ENCODE data around the gene ZNF862.

The ZNF862 gene

DNA sequence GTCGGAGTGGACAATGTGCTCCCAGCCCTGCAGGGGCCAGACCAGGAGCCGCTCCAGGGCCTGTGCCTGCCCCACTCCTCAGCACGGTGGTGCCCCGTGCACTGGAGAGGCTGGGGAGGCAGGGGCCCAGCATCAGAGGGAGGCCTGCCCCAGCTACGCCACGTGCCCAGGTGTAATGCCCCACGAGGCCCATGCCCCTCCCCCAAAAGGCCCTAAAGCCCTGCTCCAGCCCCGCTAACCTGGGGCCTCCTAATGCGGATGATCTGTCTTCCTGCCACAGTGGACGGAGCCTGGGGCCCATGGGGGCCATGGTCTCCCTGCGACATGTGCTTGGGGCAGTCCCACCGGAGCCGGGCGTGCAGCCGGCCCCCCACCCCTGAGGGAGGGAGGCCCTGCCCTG, 23.7 kb upstream of the ZNF862 start:
- in situ Hi-C loops (cut with MboI; ENCODE audit: low pct_unique_long_range_greater_than_20kb, low sequenced_read_pairs, unreplicated experiment), result no loop called here
- TF ChIP-seq CTCF (IDR thresholded peaks at IDR 0.05; ENCODE audit: extremely low read depth, insufficient read depth, missing control alignments), result no peak
- no peak for DNase-seq (ENCODE audit: low spot score)

GRCh38 chr7:149815121-149815520, 23.1 kb upstream of the ZNF862 start:
- in situ Hi-C loops (cut with MboI; ENCODE audit: low pct_unique_long_range_greater_than_20kb, low sequenced_read_pairs, unreplicated experiment), result no loop called here
- TF ChIP-seq CTCF (IDR thresholded peaks at IDR 0.05; ENCODE audit: extremely low read depth, insufficient read depth, missing control alignments), result no peak
- no peak for DNase-seq (ENCODE audit: low spot score)

DNA sequence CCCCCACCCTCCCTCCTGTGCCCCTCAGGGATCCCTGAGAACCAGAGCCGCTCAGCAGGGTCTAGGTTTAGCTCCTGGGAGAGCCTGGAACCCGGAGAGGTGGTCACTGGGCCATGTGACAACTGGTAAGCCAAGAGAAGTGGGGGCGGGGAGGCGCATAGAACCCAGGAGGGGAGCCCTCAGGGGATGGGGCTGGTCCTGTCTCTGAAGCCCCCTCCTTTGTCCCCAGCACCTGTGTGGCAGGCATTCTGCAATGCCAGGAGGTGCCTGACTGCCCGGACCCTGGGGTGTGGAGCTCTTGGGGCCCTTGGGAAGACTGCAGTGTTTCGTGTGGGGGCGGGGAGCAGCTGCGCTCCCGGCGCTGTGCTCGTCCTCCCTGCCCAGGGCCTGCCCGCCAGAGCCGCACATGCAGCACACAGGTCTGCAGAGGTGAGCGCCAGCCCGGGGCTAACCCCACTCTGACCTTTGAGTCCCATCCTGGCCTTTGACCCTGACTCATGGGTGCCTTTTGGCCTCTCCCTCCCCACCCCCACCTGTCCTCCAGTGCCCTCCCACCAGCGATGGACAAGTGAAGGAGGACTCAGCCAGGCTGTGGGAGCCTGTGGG, 22.4 kb upstream of the ZNF862 start:
- TF ChIP-seq CTCF (IDR thresholded peaks at IDR 0.05; ENCODE audit: extremely low read depth, insufficient read depth, missing control alignments), result no peak
- no peak for DNase-seq (ENCODE audit: low spot score)
- in situ Hi-C loops (cut with MboI; ENCODE audit: low pct_unique_long_range_greater_than_20kb, low sequenced_read_pairs, unreplicated experiment), result no loop called here

DNA sequence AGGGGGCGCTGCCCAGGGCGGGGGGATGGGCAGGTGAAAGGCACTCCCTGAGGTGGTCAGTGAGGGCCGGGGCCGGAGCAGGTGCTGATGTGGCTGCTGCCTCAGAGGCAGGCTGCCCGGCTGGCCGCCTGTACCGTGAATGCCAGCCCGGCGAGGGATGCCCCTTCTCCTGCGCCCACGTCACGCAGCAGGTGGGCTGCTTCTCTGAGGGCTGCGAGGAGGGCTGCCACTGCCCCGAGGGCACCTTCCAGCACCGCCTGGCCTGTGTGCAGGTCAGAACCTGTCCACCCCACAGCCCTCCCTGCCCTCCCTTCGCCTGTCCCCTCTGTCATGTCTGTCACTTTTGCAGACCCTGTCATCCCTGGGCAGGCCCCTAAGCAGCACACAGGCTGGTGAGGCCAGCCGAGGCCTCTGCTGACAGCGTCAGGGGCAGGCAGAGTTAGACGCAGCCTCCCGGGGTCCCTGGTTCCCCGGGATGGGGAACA, 21.9 kb upstream of the ZNF862 start:
- TF ChIP-seq CTCF (IDR thresholded peaks at IDR 0.05; ENCODE audit: extremely low read depth, insufficient read depth, missing control alignments), result no peak
- no peak for DNase-seq (ENCODE audit: low spot score)
- in situ Hi-C loops (cut with MboI; ENCODE audit: low pct_unique_long_range_greater_than_20kb, low sequenced_read_pairs, unreplicated experiment), result no loop called here

DNA sequence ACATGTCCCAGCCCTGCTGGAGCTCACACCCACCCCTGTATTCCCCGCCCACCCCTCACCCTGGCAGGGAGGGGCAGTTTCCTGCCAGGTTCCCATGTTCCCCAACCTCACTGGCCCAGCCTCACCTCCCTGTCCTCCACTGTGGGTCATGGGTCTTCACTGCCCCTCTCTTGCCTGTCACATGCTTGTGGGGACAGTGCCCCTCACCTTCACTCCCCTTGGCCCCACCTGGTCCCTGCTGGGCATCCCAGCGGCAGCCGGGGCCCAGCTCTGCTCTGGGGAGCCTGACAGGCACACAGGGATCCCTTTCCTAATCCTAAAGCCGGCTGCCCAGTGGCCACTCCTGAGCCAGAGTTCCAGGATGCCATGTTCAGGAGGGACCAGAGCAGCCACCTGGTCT, 21.4 kb upstream of the ZNF862 start:
- in situ Hi-C loops (cut with MboI; ENCODE audit: low pct_unique_long_range_greater_than_20kb, low sequenced_read_pairs, unreplicated experiment), result no loop called here
- DNase-seq (ENCODE audit: low spot score), result no peak
- no peak for TF ChIP-seq CTCF (IDR thresholded peaks at IDR 0.05; ENCODE audit: extremely low read depth, insufficient read depth, missing control alignments)

GRCh38 chr7:149817301-149817771, 20.8 kb upstream of the ZNF862 start:
- no peak for DNase-seq (ENCODE audit: low spot score)
- TF ChIP-seq CTCF (IDR thresholded peaks at IDR 0.05; ENCODE audit: extremely low read depth, insufficient read depth, missing control alignments), result no peak
- in situ Hi-C loops (cut with MboI; ENCODE audit: low pct_unique_long_range_greater_than_20kb, low sequenced_read_pairs, unreplicated experiment), result no loop called here
